Ishikawa (cell line): ENCODE data around the gene PPP1R2C.

Experiments
- CEBPB ChIP-seq: IDR thresholded peaks from 2 replicates; pipeline ENCODE4 v1.6.1; 2012
- CREB1 ChIP-seq: IDR thresholded peaks from 2 replicates; pipeline ENCODE4 v1.6.1; 2012; ENCODE audit warnings: low read depth
- EGR1 ChIP-seq: IDR thresholded peaks from 2 replicates; pipeline ENCODE4 v1.6.1; 2012
- EP300 ChIP-seq: IDR thresholded peaks from 2 replicates; pipeline ENCODE4 v1.6.1; 2012; ENCODE audit warnings: borderline replicate concordance
- FOXM1 ChIP-seq: IDR thresholded peaks from 2 replicates; pipeline ENCODE4 v1.6.1; 2012; ENCODE audit warnings: low read depth, borderline replicate concordance
- NFIC ChIP-seq: IDR thresholded peaks from 2 replicates; pipeline ENCODE4 v1.6.1; 2012
- RAD21 ChIP-seq: IDR thresholded peaks from 2 replicates; pipeline ENCODE4 v1.6.1; 2012; ENCODE audit warnings: low read depth
- REST ChIP-seq: IDR thresholded peaks from 2 replicates; pipeline ENCODE4 v1.6.1; 2012; ENCODE audit warnings: low read depth, mild to moderate bottlenecking
- TAF1 ChIP-seq: IDR thresholded peaks from 2 replicates; pipeline ENCODE4 v1.6.1; 2012; ENCODE audit warnings: low read depth, mild to moderate bottlenecking
- TCF12 ChIP-seq: IDR thresholded peaks from 2 replicates; pipeline ENCODE4 v1.6.1; 2012; ENCODE audit warnings: low read depth
- TEAD4 ChIP-seq: IDR thresholded peaks from 2 replicates; pipeline ENCODE4 v1.6.1; 2012
- YY1 ChIP-seq: IDR thresholded peaks from 2 replicates; pipeline ENCODE4 v1.6.1; 2012; ENCODE audit warnings: low read depth
- ZBTB7A ChIP-seq: IDR thresholded peaks from 2 replicates; pipeline ENCODE4 v1.6.1; 2012; ENCODE audit warnings: low read depth
- TF ChIP-seq, protein P1 (sequence below): IDR thresholded peaks from 2 replicates; pipeline ENCODE4 v1.6.1; 2012
- TF ChIP-seq, protein P2 (sequence below): IDR thresholded peaks from 2 replicates; pipeline ENCODE4 v1.6.1; 2012

PPP1R2C gene

GRCh38 chrX:42818151-42818921 lies 40.4 kb upstream of the PPP1R2C start:
- TF ChIP-seq EGR1 = no peak
- no peak for TF ChIP-seq CEBPB
- no peak for TF ChIP-seq NFIC

DNA sequence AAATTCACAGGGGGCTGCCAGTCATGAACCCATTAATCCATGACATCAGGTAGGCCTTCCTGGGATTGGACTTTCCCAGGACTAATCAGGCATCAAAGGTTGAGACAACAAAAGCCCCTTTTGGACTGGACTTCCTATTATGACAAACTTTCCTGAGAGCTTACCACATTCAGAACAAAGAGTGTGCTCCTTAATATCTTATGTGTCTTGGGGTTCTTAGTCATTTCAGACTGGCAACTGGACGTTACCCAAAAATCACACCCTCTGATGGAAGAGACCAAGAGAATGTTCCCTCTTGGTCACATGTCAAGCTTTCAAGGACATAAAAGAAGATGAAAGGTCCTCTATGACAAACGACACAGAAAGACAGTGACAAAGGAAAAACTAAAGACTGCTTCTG lies 31.6 kb upstream of the PPP1R2C start:
- TF ChIP-seq FOXM1 = no peak
- TF ChIP-seq YY1 = no peak
- TF ChIP-seq, protein P1, sequence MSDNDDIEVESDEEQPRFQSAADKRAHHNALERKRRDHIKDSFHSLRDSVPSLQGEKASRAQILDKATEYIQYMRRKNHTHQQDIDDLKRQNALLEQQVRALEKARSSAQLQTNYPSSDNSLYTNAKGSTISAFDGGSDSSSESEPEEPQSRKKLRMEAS = no peak
- TF ChIP-seq RAD21 = no peak
- TF ChIP-seq, protein P2, sequence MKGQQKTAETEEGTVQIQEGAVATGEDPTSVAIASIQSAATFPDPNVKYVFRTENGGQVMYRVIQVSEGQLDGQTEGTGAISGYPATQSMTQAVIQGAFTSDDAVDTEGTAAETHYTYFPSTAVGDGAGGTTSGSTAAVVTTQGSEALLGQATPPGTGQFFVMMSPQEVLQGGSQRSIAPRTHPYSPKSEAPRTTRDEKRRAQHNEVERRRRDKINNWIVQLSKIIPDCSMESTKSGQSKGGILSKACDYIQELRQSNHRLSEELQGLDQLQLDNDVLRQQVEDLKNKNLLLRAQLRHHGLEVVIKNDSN = no peak

DNA sequence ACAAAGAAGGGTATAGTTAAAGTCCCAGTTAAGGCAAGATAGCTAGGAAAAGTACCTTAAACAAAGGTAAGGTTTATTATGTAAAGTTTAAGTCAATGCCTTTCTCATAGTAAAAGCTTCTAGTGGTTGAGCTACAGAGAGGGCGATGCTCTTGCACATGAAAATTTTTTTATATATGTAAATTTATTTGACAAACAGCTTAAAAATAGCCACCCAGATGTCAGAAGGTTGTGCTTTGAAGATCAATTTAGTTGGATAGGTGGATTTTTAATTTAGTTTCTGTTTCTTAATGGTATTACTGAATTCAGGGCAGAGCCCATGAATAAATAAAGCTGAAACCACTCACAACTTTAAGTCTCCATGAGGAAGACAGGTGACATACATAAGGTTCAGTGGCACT lies 29.4 kb upstream of the PPP1R2C start:
- TF ChIP-seq TAF1 (no peak), CREB1 (no peak), EP300 (no peak), TCF12 (no peak)
- TF ChIP-seq, protein P2 = no peak

DNA sequence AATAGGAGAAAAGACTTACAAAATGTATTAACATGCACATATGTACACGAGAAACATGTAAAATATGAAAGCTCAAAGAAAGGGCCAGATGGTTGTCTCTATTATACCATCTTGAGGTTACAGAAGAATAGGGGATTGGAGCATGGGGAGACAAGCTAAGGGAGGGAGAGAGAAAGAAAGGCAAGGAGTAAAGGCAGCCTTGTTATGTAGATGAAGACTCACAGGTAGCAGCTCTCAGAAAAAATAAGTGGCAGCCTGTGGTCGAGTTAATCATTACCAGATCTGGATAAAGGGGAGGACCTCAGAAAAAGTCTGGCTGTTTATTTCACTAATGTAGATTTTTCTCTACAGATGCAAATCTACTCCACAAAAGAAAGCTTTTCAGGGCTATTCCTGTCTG lies 26.6 kb upstream of the PPP1R2C start:
- TF ChIP-seq, protein P1 = no peak
- TF ChIP-seq ZBTB7A (no peak), YY1 (no peak), CREB1 (no peak), TAF1 (no peak)

DNA sequence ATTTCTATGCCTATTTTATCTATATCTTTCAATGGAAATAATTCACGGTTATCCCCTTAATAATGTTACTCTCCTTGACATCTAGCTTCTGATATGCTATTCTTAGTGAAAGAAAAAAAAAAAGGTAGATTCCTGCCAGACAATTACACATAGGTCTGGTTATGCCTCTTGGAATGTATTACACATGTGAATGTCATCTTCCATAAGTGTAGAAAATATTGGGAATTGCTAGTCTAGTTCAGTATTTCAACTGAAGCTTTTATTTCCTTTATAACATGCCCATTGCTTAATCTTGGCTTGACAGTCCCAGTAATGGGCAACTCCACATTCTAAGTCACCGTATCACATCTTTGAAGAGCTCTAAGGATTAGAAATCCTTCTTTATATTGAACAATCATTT lies 25.4 kb upstream of the PPP1R2C start:
- TF ChIP-seq EP300 (no peak), NFIC (no peak), ZBTB7A (no peak), RAD21 (no peak), CREB1 (no peak), TEAD4 (no peak), EGR1 (no peak), REST (no peak), TCF12 (no peak), CEBPB (no peak), YY1 (no peak), FOXM1 (no peak), TAF1 (no peak)
- TF ChIP-seq, protein P2 = no peak
- TF ChIP-seq, protein P1 = no peak

DNA sequence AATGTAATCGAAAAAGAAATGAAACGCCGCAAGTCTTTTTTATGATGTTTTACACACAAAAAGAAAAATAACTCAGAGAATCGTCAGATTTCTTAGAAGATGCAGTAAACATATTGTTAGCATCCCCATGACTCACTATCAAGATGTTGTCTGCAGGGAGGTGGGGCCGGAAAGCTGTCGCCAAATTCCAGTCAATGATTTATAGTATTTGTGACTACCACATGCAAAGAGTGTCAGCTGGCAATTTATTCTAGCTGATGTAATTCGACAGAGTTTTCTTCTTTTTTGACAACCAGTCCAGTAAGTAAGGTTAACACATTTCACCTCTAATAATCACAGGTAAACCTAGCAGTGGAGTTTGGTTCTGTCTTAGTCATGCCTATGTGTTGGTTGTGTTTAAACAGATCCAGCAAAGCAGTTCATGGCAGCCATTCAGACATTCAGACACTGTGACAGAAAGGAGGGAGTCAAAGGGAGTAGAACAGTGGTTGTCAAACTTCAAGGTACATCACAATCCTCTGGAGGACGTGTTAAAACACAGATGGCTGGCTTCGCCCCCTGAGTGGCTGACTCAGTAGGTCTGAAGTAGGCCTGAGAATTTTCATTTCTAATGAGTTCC lies 19.8 kb upstream of the PPP1R2C start:
- TF ChIP-seq NFIC (no peak), YY1 (no peak), TEAD4 (no peak), TCF12 (no peak), TAF1 (no peak), REST (no peak), ZBTB7A (no peak)
- TF ChIP-seq, protein P2 = no peak
